GM12878 (cell line): ENCODE results near the gene DUSP16. TPM values are rescaled to one million over a fixed set of nuclear protein-coding genes. Genes with fewer than 3 reads are reported as not detected.

Experiments used
- ATAC-seq: fragments of 200-7000 bp; cut with Tn5 transposase; 3 replicates; pipeline ENCODE4 v1.9.1; 2020; ENCODE audit warnings: mild to moderate bottlenecking, moderate library complexity
- BruUV-seq: library from RNA; stranded (reverse); fragments of 400-500 nt; replicated peaks from 2 replicates; lab custom pipeline; 2021; lab: Mats Ljungman, UMichigan
- CTCF ChIA-PET: fragments of 300-600 bp; sonication (Branson Sonifier 250); formaldehyde crosslinking; extraction: SDS; loops from one replicate; lab custom pipeline; 2021; ENCODE audit warnings: inconsistent platforms; lab: Yijun Ruan, JAX
- POLR2A ChIA-PET: fragments of 350-600 bp; formaldehyde crosslinking; extraction: SDS; loops from one replicate; lab custom pipeline; 2021; ENCODE audit warnings: inconsistent platforms; lab: Charles Lee
- RAD21 ChIA-PET: fragments of 300-600 bp; sonication (Branson Sonifier 250); formaldehyde crosslinking; loops from one replicate; lab custom pipeline; 2023; ENCODE audit warnings: antibody characterized with exemption; ENCODE audit not compliant: unreplicated experiment; lab: Charles Lee
- SMC1A ChIA-PET: fragments of 300-600 bp; sonication (Branson Sonifier 250); formaldehyde crosslinking; loops from one replicate; lab custom pipeline; 2023; ENCODE audit not compliant: unreplicated experiment, uncharacterized antibody; lab: Charles Lee
- DNase-seq: peaks from one replicate; pipeline ENCODE4 v3.0.0-alpha.2; 2011; ENCODE audit warnings: low read depth, low spot score
- FAIRE-seq: peaks from 3 replicates; lab custom pipeline; 2011; peaks lifted over from hg19 to GRCh38; lab: Jason Lieb, UNC
- H2AFZ ChIP-seq: 2 replicates; pipeline ENCODE4 v1.6.0; 2011; ENCODE audit warnings: low read depth, low read length, control low read depth; ENCODE audit not compliant: control insufficient read depth
- H3K27ac ChIP-seq: 2 replicates; pipeline ENCODE4 v1.5.1; 2011; ENCODE audit warnings: control low read depth; ENCODE audit not compliant: control insufficient read depth, insufficient read depth
- H3K27me3 ChIP-seq, 2 experiments: replicated peaks in 1 of 2; 2 replicates each; pipeline versions ENCODE4 v1.6.0 to v1.6.1; 2011; ENCODE audit warnings: low read length in 1 of 2; ENCODE audit not compliant: control insufficient read depth in 2 of 2, insufficient read depth in 2 of 2
- H3K36me3 ChIP-seq, 2 experiments: 2 replicates each; pipeline ENCODE4 v1.5.1; 2011; ENCODE audit warnings: low read length in 1 of 2; ENCODE audit not compliant: control insufficient read depth in 2 of 2, insufficient read depth in 2 of 2
- H3K4me1 ChIP-seq: 2 replicates; pipeline ENCODE4 v1.6.1; 2011; ENCODE audit warnings: mild to moderate bottlenecking, low read length, moderate library complexity, mixed read lengths; ENCODE audit not compliant: control insufficient read depth, insufficient read depth
- H3K4me2 ChIP-seq: 2 replicates; pipeline ENCODE4 v1.6.0; 2011; ENCODE audit warnings: control low read depth; ENCODE audit not compliant: control insufficient read depth, insufficient read depth
- H3K4me3 ChIP-seq: fragments of 200-600 bp; sonication (generic); 2 replicates; pipeline ENCODE4 v1.5.1; 2016
- H3K79me2 ChIP-seq: 2 replicates; pipeline ENCODE4 v1.6.0; 2011; ENCODE audit warnings: low read length; ENCODE audit not compliant: control insufficient read depth, insufficient read depth
- H3K9ac ChIP-seq: 2 replicates; pipeline ENCODE4 v1.8.0; 2011; ENCODE audit warnings: low read length, control low read depth, mixed read lengths; ENCODE audit not compliant: control insufficient read depth, insufficient read depth
- H3K9me3 ChIP-seq: replicated peaks from 3 replicates; pipeline ENCODE4 v1.5.1; 2011; ENCODE audit warnings: mild to moderate bottlenecking, low read length; ENCODE audit not compliant: control insufficient read depth, insufficient read depth
- H4K20me1 ChIP-seq: 2 replicates; pipeline ENCODE4 v1.6.0; 2011; ENCODE audit not compliant: control insufficient read depth, insufficient read depth
- BMI1 ChIP-seq: fragments of 450-650 bp; IDR thresholded peaks from 2 replicates; pipeline ENCODE4 v1.6.1; 2016; ENCODE audit warnings: mild to moderate bottlenecking, moderate library complexity, borderline replicate concordance
- CREM ChIP-seq: IDR thresholded peaks from 2 replicates; pipeline ENCODE4 v1.6.1; 2014; ENCODE audit warnings: antibody characterized with exemption, low read depth
- GABPA ChIP-seq: IDR thresholded peaks from 2 replicates; pipeline ENCODE4 v1.6.1; 2014; ENCODE audit warnings: antibody characterized with exemption, low read depth, mild to moderate bottlenecking, inconsistent platforms
- IKZF1 ChIP-seq: fragments of 450-650 bp; conservative IDR thresholded peaks from 2 replicates; pipeline ENCODE4 v1.6.1; 2017; ENCODE audit warnings: antibody characterized with exemption, mild to moderate bottlenecking
- JUND ChIP-seq: IDR thresholded peaks from 2 replicates; pipeline ENCODE4 v1.6.1; 2012; ENCODE audit warnings: low read depth, mild to moderate bottlenecking, low read length, improper control_type of control experiment, moderate library complexity
- KDM1A ChIP-seq: fragments of 200-600 bp; sonication (generic); IDR thresholded peaks from 2 replicates; pipeline ENCODE4 v1.6.1; 2016; ENCODE audit warnings: borderline replicate concordance
- MYC ChIP-seq: IDR thresholded peaks from 2 replicates; pipeline ENCODE4 v1.6.1; 2011; ENCODE audit warnings: mild to moderate bottlenecking, low read length, moderate library complexity, inconsistent platforms; ENCODE audit not compliant: insufficient read depth, insufficient replicate concordance, insufficient read length, severe bottlenecking
- NFXL1 ChIP-seq: fragments of 450-650 bp; IDR thresholded peaks from 2 replicates; pipeline ENCODE4 v1.6.1; 2017; ENCODE audit warnings: antibody characterized with exemption, mild to moderate bottlenecking, borderline replicate concordance
- WGBS: methylation state at CpG from one replicate; pipeline ENCODE4 v1.1.6; 2016; ENCODE audit warnings: low lambda C conversion rate; ENCODE audit not compliant: insufficient replicate concordance, insufficient coverage; ENCODE audit errors: missing lambda C conversion rate; 5-methylcytosine and 5-hydroxymethylcytosine counted together
- in situ Hi-C: fragments of 300-500 bp; cut with MboI; formaldehyde crosslinking; loops from 9 replicates; pipeline ENCODE4 v1.14.3; 2018; ENCODE audit warnings: mixed read lengths
- intact Hi-C: fragments of 100-400 bp; cut with micrococcal nuclease; formaldehyde crosslinking; loops from one replicate; pipeline ENCODE4 v1.14.2; 2022; ENCODE audit not compliant: unreplicated experiment
- polyA plus RNA-seq, 11 experiments: library from polyadenylated mRNA; depleted of rRNA in 4 of 11; unstranded in 6 of 11; stranded (reverse) in 5 of 11; fragments of >200 nt; fragmentation: Nextera tagmentation in 4 of 11; fragmentation: Illumina TruSeq in 1 of 11; extraction: Ambion mirVana in 4 of 11; extraction: Trizol in 1 of 11; gene quantifications; 1 replicate in 1 of 11; 2 replicates in 10 of 11; pipeline versions ENCODE4 v1.2.1 to v1.2.3, GENCODE V29; 2011 to 2016; ENCODE audit warnings: inconsistent platforms in 2 of 11, missing spikeins in 2 of 11, low read depth in 1 of 11
- total RNA-seq, 4 experiments: library from RNA; depleted of rRNA in 3 of 4; stranded (reverse); fragments of >200 nt in 3 of 4; fragmentation: Illumina TruSeq in 1 of 4; extraction: Trizol in 1 of 4; gene quantifications; 2 replicates each; pipeline versions ENCODE4 v1.2.1 to v1.2.3, GENCODE V29; 2013 to 2021
- TF ChIP-seq, protein P1 (sequence below): fragments of 450-650 bp; IDR thresholded peaks from 2 replicates; pipeline ENCODE4 v1.6.1; 2017; ENCODE audit warnings: low read depth, mild to moderate bottlenecking, moderate library complexity
- TF ChIP-seq, protein P2 (sequence below): IDR thresholded peaks from 2 replicates; pipeline ENCODE4 v1.6.1; 2012; ENCODE audit warnings: improper control_type of control experiment, low read depth, low read length; ENCODE audit not compliant: insufficient replicate concordance
- TF ChIP-seq, protein P3 (sequence below): fragments of 450-650 bp; IDR thresholded peaks from 2 replicates; pipeline ENCODE4 v1.6.1; 2017; ENCODE audit warnings: mild to moderate bottlenecking, moderate library complexity

DUSP16 gene
- total and polyA plus RNA-seq, 10 of the 15 experiments (the other 5 are each of a cell fraction or from before 2014, with no cell fraction given): 3.9 to 75.3 (median 26.8) TPM

DNA sequence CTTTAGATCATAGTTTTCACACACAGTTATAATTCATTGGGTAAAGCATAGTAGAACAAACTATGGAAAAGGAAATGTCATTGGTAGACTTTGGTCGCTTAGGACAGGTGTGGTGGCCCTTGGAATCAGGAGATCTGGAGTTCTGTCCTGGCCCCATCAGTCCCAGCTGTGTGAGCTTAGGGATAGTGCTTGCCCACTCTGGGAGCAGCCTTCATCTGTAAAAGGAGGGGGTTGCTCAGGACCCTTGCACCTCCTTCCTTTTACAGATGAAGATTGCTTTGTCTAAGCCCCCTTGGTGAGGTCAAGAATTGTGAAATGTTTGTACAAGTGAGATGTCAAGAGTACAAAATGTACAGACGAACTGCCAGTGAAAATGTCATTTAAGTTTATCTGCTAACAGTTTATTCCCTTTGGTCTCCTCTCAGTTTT, 112.6 kb downstream of the DUSP16 start:
- intact Hi-C loops: no loop called here
- ChIA-PET RAD21 (no interaction called here), CTCF (interaction anchor here (0.6 kb wide), 1 partner anchor 19 kb away, joined by 3 read pairs; no protein-coding TSS in a partner anchor), SMC1A (interaction anchor here (0.9 kb wide), 1 partner anchor 15 kb away, joined by 3 read pairs; no protein-coding TSS in a partner anchor), POLR2A (interaction anchor here (1.1 to 1.2 kb wide), 2 partner anchors 9 to 14 kb away, joined by 3 read pairs; no protein-coding TSS in a partner anchor)
- Histone ChIP-seq H3K9me3 (no peaks in the 10 kb centered on the region), H3K4me2 (no peak overlapping the region), H2AFZ (no peak overlapping the region), H3K27ac (no peak overlapping the region), H3K36me3 (no peaks in the 10 kb centered on the region), H3K9ac (no peak overlapping the region), H3K79me2 (no peaks in the 10 kb centered on the region), H4K20me1 (no peaks in the 10 kb centered on the region), H3K4me1 (no peaks in the 10 kb centered on the region), H3K4me3 (no peak overlapping the region), H3K27me3 (no peaks in the 10 kb centered on the region)
- DNase-seq (no peak), ATAC-seq (no peak), FAIRE-seq (no peak)
- WGBS: 63% methylated on average over 2 of the region's 2 CpGs
- BruUV-seq: no TSS peak
- in situ Hi-C loops: no loop called here
- TF ChIP-seq NFXL1: no peak
- TF ChIP-seq, protein P1, sequence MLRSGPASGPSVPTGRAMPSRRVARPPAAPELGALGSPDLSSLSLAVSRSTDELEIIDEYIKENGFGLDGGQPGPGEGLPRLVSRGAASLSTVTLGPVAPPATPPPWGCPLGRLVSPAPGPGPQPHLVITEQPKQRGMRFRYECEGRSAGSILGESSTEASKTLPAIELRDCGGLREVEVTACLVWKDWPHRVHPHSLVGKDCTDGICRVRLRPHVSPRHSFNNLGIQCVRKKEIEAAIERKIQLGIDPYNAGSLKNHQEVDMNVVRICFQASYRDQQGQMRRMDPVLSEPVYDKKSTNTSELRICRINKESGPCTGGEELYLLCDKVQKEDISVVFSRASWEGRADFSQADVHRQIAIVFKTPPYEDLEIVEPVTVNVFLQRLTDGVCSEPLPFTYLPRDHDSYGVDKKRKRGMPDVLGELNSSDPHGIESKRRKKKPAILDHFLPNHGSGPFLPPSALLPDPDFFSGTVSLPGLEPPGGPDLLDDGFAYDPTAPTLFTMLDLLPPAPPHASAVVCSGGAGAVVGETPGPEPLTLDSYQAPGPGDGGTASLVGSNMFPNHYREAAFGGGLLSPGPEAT: no peak
- no peak for TF ChIP-seq BMI1
- TF ChIP-seq, protein P2, sequence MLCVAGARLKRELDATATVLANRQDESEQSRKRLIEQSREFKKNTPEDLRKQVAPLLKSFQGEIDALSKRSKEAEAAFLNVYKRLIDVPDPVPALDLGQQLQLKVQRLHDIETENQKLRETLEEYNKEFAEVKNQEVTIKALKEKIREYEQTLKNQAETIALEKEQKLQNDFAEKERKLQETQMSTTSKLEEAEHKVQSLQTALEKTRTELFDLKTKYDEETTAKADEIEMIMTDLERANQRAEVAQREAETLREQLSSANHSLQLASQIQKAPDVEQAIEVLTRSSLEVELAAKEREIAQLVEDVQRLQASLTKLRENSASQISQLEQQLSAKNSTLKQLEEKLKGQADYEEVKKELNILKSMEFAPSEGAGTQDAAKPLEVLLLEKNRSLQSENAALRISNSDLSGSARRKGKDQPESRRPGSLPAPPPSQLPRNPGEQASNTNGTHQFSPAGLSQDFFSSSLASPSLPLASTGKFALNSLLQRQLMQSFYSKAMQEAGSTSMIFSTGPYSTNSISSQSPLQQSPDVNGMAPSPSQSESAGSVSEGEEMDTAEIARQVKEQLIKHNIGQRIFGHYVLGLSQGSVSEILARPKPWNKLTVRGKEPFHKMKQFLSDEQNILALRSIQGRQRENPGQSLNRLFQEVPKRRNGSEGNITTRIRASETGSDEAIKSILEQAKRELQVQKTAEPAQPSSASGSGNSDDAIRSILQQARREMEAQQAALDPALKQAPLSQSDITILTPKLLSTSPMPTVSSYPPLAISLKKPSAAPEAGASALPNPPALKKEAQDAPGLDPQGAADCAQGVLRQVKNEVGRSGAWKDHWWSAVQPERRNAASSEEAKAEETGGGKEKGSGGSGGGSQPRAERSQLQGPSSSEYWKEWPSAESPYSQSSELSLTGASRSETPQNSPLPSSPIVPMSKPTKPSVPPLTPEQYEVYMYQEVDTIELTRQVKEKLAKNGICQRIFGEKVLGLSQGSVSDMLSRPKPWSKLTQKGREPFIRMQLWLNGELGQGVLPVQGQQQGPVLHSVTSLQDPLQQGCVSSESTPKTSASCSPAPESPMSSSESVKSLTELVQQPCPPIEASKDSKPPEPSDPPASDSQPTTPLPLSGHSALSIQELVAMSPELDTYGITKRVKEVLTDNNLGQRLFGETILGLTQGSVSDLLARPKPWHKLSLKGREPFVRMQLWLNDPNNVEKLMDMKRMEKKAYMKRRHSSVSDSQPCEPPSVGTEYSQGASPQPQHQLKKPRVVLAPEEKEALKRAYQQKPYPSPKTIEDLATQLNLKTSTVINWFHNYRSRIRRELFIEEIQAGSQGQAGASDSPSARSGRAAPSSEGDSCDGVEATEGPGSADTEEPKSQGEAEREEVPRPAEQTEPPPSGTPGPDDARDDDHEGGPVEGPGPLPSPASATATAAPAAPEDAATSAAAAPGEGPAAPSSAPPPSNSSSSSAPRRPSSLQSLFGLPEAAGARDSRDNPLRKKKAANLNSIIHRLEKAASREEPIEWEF: no peak
- no peak for TF ChIP-seq KDM1A
- no peak for TF ChIP-seq JUND
- no peak for TF ChIP-seq MYC
- TF ChIP-seq, protein P3, sequence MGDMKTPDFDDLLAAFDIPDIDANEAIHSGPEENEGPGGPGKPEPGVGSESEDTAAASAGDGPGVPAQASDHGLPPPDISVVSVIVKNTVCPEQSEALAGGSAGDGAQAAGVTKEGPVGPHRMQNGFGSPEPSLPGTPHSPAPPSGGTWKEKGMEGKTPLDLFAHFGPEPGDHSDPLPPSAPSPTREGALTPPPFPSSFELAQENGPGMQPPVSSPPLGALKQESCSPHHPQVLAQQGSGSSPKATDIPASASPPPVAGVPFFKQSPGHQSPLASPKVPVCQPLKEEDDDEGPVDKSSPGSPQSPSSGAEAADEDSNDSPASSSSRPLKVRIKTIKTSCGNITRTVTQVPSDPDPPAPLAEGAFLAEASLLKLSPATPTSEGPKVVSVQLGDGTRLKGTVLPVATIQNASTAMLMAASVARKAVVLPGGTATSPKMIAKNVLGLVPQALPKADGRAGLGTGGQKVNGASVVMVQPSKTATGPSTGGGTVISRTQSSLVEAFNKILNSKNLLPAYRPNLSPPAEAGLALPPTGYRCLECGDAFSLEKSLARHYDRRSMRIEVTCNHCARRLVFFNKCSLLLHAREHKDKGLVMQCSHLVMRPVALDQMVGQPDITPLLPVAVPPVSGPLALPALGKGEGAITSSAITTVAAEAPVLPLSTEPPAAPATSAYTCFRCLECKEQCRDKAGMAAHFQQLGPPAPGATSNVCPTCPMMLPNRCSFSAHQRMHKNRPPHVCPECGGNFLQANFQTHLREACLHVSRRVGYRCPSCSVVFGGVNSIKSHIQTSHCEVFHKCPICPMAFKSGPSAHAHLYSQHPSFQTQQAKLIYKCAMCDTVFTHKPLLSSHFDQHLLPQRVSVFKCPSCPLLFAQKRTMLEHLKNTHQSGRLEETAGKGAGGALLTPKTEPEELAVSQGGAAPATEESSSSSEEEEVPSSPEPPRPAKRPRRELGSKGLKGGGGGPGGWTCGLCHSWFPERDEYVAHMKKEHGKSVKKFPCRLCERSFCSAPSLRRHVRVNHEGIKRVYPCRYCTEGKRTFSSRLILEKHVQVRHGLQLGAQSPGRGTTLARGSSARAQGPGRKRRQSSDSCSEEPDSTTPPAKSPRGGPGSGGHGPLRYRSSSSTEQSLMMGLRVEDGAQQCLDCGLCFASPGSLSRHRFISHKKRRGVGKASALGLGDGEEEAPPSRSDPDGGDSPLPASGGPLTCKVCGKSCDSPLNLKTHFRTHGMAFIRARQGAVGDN: no peak
- TF ChIP-seq IKZF1: no peak
- no peak for TF ChIP-seq CREM
- TF ChIP-seq GABPA: no peak
